NK-92 (cell line): Measurements from ENCODE around the gene BRD7.

Experiments used
- DNase-seq: peaks from one replicate; lab custom pipeline; 2025; ENCODE audit not compliant: unreplicated experiment; lab: John Stamatoyannopoulos, UW

The BRD7 gene

DNA sequence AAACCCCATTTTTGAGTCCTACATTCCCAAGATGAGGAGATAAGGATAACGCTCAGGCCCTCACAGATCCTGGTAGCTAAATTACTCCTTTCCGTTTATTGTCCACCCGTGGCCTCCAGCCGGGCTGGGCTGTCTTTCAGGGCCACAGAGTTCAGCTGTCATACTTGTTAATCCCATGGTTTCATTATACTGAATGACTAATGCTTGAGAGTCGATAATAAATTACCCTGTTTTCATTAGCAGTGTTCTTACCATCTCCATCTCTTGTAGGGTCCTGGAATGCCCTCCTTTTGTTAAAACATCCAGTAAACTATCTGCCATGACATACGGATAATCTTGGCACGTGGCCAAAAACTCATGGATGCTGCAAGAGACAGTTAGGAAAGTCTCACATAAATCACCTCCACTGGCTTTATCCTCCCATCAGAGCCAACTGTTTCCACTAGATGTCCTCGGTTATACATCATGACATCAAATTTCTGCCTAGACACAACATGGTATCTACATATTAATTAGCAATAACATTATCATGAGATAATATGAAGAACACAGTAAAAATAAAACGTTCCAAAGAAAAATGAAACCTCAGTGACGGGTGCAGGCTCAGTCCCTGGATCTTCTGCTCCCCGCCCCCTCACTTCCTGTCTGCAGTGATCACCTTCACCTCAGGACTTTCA is 45.3 kb downstream of the BRD7 start:
- no peak for DNase-seq

GRCh38 chr16:50322333-50322732 is 46.5 kb downstream of the BRD7 start:
- DNase-seq = no peak

- DNase-seq = no peak
Observed at GRCh38 chr16:50320310-50320709, 48.5 kb downstream of the BRD7 start.

- DNase-seq = no peak
Observed at GRCh38 chr16:50318796-50319578, 49.8 kb downstream of the BRD7 start.

DNA sequence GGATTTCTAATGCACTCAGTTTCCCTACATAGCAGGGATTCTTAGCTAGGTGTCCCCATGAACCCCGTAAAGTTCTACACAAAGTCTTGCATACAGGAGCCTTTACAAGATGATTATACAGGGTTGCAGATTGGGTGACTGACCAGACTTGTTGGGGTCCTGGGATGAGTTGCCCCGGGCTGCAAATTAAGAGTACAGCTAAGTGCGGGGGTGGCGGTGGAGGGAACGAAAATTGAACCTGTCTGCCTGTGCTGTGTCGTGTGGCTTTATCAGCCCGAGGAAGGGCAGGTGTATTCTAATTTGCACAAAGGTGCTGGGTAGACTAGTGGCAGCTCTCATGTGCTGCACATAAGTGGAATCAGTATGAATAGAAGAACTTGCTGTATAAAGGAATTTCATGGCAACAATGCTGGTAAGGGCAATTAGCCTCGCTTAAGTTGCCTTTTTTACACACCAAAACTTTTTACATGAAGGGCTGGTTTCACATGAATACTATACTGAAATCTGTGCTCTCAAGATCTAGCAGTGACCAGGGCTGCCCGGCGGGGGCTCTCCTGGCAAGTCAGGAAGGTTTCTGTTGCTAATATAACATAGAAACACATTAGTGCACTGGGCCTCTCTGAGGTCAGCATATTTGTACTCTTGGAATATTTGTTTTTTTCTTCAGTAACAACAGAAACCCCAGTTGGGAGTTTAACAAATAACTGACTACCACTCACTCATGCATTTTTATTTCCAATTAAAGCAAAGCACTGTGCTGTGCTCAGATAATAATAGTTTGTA is 51.7 kb downstream of the BRD7 start:
- no peak for DNase-seq

- no peak for DNase-seq
Observed at GRCh38 chr16:50316102-50316847, 52.5 kb downstream of the BRD7 start.

- DNase-seq = no peak
Observed at GRCh38 chr16:50315346-50315997, 53.3 kb downstream of the BRD7 start.

GRCh38 chr16:50314665-50315064 is 54.1 kb downstream of the BRD7 start:
- DNase-seq = no peak

GRCh38 chr16:50313596-50314478 is 55.0 kb downstream of the BRD7 start:
- no peak for DNase-seq

DNA sequence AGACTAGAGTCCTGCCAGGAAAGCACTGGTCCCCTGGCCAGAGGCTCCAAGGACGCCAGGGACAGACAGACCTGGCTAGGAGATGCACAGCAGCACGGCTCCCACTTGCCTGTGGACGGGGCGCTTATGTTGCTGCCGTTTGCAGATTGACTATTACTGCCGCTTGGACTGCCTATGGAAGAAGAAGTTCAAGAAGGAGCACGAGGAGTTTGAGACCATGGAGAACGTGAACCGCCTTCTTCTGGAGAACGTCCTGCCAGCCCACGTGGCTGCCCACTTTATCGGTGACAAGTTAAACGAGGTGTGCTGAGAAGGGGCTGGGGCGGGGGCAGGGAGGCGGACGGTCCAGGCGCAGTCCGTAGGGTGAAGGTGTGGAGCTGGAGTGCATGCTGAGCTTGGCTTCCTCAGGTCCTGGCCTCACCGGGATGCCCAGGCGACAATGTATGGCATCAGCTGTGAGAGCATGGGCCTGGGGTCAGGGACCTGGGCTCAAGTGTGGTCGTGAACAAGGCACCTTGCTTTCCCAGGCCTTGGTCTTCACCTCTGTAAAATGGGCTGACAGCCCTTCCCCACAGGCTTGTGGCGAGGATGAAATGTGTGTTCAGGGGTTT is 56.8 kb downstream of the BRD7 start:
- DNase-seq = no peak

GRCh38 chr16:50311134-50311528 is 57.7 kb downstream of the BRD7 start:
- DNase-seq = no peak

DNA sequence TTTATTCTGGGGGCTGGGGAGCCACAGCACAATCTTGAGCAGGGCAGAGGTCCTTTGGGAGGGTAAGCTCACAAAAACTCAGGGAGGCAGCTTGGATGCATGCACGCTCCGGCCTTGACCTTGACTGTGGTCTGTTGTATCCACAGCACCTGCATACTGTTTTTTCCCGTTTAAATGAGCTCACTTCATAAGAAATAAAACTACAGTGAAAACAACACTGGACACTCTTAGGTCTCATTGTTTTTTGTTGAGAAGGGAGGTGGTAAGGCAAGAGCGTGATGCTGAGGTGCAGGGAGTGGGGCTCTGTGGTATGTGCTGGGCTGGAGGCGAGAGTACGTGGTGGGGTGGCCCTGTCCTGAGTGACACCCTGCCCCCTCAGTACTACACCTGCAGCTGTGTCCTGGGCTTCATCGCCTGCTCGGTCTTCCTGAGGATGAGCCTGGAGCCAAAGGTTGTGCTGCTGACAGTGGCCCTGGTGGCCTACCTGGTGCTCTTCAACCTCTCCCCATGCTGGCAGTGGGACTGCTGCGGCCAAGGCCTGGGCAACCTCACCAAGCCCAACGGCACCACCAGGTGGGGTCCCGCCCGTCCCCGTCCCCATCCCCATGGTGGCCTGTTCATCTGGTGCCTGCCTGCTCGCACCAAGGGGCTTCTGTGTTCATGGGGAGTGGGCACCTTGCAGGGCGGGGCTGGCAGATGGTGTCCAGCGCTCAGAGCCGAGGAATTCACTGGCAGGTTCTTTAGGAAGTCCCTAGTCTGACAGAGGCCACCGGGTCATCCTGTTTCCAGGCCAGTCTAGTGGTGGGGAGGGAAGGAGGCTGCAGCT is 58.3 kb downstream of the BRD7 start:
- no peak for DNase-seq

GRCh38 chr16:50309527-50310307 is 59.1 kb downstream of the BRD7 start:
- DNase-seq = no peak

GRCh38 chr16:50309156-50309526 is 59.6 kb downstream of the BRD7 start:
- no peak for DNase-seq

DNA sequence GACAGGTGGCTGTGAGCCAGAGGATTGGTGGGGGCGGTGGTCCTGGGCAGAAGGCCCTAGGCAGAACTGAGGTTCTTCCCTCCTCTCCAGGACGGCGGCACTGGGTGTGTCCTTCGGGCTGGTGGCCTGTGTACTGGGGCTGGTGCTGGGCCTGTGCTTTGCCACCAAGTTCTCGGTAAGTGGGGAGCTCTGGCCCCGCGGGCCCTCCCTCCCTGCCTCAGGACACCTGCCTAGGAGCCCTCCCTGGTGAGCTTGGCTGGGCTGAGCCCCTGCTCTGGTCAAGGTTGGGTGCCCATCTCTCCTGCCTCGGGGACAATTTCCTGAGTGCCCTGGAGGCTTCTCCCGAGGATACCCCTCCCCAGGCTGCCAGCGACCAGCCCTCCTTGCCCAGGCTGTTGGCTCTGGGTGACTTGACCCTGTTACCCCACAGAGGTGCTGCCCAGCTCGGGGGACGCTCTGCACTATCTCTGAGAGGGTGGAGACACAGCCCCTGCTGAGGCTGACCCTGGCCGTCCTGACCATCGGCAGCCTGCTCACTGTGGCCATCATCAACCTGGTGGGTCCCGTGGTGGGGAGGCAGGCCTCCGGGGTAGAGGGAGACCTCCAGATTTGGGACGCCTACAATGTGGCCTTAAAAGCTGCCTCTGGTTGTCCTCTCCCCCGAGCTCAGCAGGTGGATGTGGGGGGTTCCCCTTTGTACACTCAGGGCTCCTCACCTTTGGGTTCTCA is 60.4 kb downstream of the BRD7 start:
- DNase-seq = no peak

GRCh38 chr16:50306287-50306686 is 62.5 kb downstream of the BRD7 start:
- no peak for DNase-seq

DNA sequence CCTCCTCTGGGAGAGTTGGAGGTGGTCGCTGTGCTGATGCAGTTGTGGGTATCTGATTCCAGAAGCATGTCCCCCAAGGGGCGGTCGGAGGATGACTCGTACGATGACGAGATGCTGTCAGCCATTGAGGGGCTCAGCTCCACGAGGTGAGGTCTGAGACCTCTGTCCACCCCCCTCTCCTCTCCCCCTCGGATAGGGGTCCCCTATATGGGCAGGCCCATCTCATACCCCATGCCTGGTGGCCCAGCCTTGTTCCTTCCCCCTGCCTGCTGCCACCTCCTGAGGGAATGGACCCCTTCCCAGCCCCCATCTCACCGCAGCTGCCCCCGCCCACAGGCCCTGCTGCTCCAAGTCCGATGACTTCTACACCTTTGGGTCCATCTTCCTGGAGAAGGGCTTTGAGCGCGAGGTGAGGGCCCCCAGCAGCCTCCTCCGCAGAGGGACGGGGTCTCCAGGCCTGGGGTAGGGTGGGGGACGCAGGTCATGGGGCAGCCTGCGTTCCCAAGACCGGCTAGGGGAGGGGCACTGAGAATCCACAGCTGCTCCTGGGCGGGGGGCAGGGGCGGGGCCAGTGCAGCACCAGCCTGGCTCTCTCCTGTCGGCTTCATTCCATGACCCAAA is 63.2 kb downstream of the BRD7 start:
- no peak for DNase-seq
